Lower lobe of right lung (tissue), 2 donors: Measurements from ENCODE around the gene GSE1. TPM values are rescaled to one million over a fixed set of nuclear protein-coding genes. Genes with fewer than 3 reads are reported as not detected.

Experiments
- ATAC-seq, 2 donors: fragments of 200-7000 bp; cut with Tn5 transposase; one replicate each; pipeline ENCODE4 v1.9.1; 2020 to 2022; ENCODE audit warnings: mild to moderate bottlenecking in 2 of 2, moderate library complexity in 2 of 2
- DNase-seq: peaks from one replicate; pipeline ENCODE4 v3.0.0-alpha.2; 2020
- H3K27ac ChIP-seq: fragments of 200-600 bp; one replicate; pipeline ENCODE4 v1.8.0; 2022
- H3K27me3 ChIP-seq: fragments of 200-600 bp; one replicate; pipeline ENCODE4 v1.8.0; 2022; ENCODE audit warnings: low read depth
- H3K36me3 ChIP-seq: fragments of 200-600 bp; one replicate; pipeline ENCODE4 v1.8.0; 2022; ENCODE audit warnings: mild to moderate bottlenecking
- H3K4me1 ChIP-seq: fragments of 200-600 bp; one replicate; pipeline ENCODE4 v1.8.0; 2022
- H3K4me3 ChIP-seq: fragments of 200-600 bp; one replicate; pipeline ENCODE4 v1.8.0; 2022; ENCODE audit warnings: mild to moderate bottlenecking
- H3K9me3 ChIP-seq: fragments of 200-600 bp; one replicate; pipeline ENCODE4 v1.8.0; 2022
- intact Hi-C: fragments of 100-400 bp; cut with DNase I; formaldehyde crosslinking; loops from one replicate; pipeline ENCODE4 v1.11.0; 2022
- total RNA-seq: library from RNA; stranded (reverse); fragmentation: NEBNext Ultra II Directional; extraction: Animal tissue kit (Norgen Biotek cat#: 25700); gene quantifications from one replicate; pipeline ENCODE4 v1.2.1, GENCODE V29; 2021
- TF ChIP-seq, protein P1 (sequence below): fragments of 200-600 bp; IDR thresholded peaks from one replicate; pipeline ENCODE4 v1.8.0; 2022; ENCODE audit warnings: antibody characterized with exemption, mild to moderate bottlenecking
- donor health status: DM: no; HTN: yes; CAD: no; lungs with severe emphysema.

GSE1 gene
- total RNA-seq, 1 donor from 2014 or later, result 85.2 TPM

DNA sequence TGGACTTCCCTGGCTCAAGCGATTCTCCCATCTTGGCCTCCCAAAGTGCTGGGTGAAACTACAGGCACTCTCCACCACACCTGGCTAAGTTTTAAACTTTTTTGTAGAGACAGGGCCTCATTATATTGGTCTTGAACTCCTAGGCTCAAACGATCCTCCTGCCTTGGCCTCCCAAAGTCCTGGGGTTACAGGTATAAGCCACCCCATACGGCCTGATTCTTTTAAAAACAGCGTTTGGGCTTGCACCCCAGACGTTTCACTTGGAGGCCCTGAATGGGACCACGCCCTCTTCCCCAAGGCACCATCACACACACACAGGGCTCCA lies 105.0 kb downstream of the GSE1 start:
- Histone ChIP-seq H3K27ac (no peak overlapping the region), H3K9me3 (no peaks in the 10 kb centered on the region), H3K36me3 (no peaks in the 10 kb centered on the region), H3K4me3 (no peak overlapping the region), H3K27me3 (peaks cover 4% of the 10 kb centered on the region), H3K4me1 (peaks cover 10% of the 10 kb centered on the region)
- ATAC-seq, result no peak
- no peak for DNase-seq
- TF ChIP-seq, protein P1, sequence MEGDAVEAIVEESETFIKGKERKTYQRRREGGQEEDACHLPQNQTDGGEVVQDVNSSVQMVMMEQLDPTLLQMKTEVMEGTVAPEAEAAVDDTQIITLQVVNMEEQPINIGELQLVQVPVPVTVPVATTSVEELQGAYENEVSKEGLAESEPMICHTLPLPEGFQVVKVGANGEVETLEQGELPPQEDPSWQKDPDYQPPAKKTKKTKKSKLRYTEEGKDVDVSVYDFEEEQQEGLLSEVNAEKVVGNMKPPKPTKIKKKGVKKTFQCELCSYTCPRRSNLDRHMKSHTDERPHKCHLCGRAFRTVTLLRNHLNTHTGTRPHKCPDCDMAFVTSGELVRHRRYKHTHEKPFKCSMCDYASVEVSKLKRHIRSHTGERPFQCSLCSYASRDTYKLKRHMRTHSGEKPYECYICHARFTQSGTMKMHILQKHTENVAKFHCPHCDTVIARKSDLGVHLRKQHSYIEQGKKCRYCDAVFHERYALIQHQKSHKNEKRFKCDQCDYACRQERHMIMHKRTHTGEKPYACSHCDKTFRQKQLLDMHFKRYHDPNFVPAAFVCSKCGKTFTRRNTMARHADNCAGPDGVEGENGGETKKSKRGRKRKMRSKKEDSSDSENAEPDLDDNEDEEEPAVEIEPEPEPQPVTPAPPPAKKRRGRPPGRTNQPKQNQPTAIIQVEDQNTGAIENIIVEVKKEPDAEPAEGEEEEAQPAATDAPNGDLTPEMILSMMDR, result no peak
- intact Hi-C loops, result no loop called here

DNA sequence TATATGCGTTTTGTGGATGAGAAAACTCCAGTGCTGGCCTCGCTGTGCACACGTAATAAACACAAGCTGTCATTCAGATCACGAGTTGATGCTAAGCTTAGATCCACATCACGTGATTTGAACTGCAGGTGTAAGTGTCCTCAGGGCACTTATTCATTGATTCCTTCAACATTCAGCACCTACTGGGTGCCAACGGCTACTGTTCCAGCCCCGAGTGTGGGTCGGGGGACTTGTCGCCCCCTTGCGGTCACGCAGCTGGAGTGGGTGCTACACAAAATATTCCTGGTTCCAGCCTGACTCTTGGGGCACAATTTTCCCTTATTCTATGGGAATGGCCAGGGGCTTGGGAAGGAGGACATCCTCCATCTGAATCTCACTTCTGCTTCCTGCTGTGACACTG lies 105.6 kb downstream of the GSE1 start:
- DNase-seq (no peak), ATAC-seq (no peak)
- H3K27ac ChIP-seq, result no peak overlapping the region
- TF ChIP-seq, protein P1, result peak; percentile 39
- no peaks in the 10 kb centered on the region for H3K36me3 ChIP-seq
- H3K27me3 ChIP-seq, result peaks cover 4% of the 10 kb centered on the region
- H3K4me3 ChIP-seq, result no peak overlapping the region
- H3K4me1 ChIP-seq, result peaks cover 10% of the 10 kb centered on the region
- intact Hi-C loops, result no loop called here
- no peaks in the 10 kb centered on the region for H3K9me3 ChIP-seq

DNA sequence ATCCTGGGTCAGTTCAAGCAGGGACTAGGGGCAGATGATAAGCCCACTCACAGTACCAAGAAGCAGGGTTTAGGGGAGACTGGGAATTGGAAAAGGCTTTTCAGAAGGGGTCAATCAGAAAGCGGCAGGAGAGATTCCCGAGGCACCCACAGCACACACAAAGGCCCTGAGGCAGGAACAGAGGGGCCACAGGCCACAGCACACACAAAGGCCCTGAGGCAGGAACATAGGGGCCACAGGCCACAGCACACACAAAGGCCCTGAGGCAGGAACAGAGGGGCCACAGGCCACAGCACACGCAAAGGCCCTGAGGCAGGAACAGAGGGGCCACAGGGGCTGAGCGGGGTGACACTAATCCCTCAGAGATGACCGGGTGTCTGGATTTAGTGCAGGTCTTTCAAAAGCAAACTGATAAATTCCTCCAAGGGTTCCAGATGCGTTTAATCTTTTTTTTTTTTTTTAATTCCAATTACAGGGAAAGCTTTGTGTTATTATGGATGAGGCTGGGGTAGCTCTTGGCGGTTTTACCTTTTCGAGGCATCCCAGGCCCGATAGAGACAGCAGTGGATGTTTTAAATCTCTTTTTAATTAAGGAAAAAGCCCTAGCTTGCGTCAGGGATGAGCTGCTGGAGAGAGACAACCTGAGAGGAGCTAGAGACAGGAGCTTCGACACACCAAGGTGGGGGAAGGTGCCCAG lies 106.6 kb downstream of the GSE1 start:
- Histone ChIP-seq H3K4me1 (peaks cover 10% of the 10 kb centered on the region), H3K27ac (no peak overlapping the region), H3K9me3 (no peaks in the 10 kb centered on the region), H3K36me3 (no peaks in the 10 kb centered on the region), H3K4me3 (no peak overlapping the region), H3K27me3 (peaks cover 4% of the 10 kb centered on the region)
- no peak for ATAC-seq
- intact Hi-C loops, result no loop called here
- TF ChIP-seq, protein P1, result no peak
- no peak for DNase-seq

DNA sequence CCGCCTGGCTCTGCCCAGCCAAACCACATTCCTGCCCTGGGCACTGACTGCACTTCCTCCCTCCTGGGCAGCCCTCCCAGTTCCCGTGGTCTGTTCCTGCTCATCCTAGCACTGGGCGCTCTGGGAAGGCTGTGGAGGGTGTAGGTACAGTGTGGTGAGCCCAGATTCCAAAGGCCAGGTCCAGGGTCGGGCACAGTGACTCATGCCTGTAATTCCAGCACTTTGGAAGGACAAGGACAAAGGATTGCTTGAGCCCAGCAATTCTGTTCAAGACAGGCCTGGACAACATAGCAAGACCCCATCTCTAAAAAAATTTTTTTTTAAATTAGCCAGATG lies 107.1 kb downstream of the GSE1 start:
- ATAC-seq, result peak; percentile 47 to 54
- peaks cover 4% of the 10 kb centered on the region for H3K27me3 ChIP-seq
- TF ChIP-seq, protein P1, result no peak
- no peak overlapping the region for H3K27ac ChIP-seq
- DNase-seq, result no peak
- no peak overlapping the region for H3K4me3 ChIP-seq
- no peaks in the 10 kb centered on the region for H3K9me3 ChIP-seq
- no peaks in the 10 kb centered on the region for H3K36me3 ChIP-seq
- intact Hi-C loops, result no loop called here
- peaks cover 10% of the 10 kb centered on the region for H3K4me1 ChIP-seq

DNA sequence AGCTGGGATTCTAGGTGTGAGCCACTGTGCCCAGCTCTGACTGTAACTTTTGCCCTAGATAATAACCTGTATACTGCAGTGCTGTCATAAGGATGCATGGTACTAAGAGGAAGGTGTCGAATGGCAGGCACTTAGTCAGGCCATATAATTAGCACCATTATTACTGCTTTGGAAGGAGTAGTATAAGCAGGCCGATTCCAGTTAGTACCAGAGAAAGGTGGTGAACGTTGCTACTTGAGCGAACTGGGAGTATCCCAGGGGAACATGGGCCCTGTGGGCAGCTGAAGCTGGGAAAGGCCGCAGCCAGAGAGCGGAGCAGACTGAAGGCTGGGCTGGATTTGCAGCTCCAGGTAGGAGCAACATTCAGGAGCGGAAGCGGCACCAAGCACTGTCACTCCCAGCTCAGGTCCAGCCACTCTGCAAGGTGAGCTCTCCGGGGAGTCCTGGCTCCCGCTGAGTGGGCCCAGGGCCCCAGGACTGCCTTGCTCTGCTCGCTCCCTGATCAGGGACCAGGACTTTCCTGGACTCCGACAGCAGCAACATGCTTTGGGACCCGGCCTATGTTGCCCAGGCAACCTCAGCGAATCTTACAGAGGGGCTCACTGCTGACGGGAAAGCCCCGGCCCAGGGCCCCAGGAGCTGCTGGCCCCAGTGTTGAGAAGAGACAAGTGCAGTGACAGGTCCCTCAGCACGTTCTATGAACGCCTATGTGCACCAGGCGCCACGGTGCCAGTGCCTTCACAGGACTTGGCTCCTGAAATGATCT lies 109.2 kb downstream of the GSE1 start:
- intact Hi-C loops, result no loop called here
- Histone ChIP-seq H3K36me3 (no peaks in the 10 kb centered on the region), H3K4me1 (peaks cover 4% of the 10 kb centered on the region), H3K27ac (no peak overlapping the region), H3K27me3 (no peaks in the 10 kb centered on the region), H3K9me3 (no peaks in the 10 kb centered on the region), H3K4me3 (no peak overlapping the region)
- ATAC-seq (no peak), DNase-seq (no peak)
- TF ChIP-seq, protein P1, result no peak
